ENCODE results near the gene PARP14.
"Not testable (repeated sequence)": the region's sequence is repeated elsewhere in the genome, so short reads cannot be mapped to it uniquely, and the experiment has no call there.

Gene PARP14

GRCh38 chr3:122700193-122700592, 19.6 kb downstream of the PARP14 start:
- TF ChIP-seq CTCF (IDR thresholded peaks at IDR 0.05; ENCODE audit: low read depth, low read length) = no peak
- no peak overlapping the region for H3K4me3 ChIP-seq (replicated peaks in 1 of 2; ENCODE audit: low read depth in 2 of 2, low read length in 2 of 2)

GRCh38 chr3:122705379-122705778, 24.7 kb downstream of the PARP14 start:
- no peak overlapping the region for H3K4me3 ChIP-seq (replicated peaks in 1 of 2; ENCODE audit: low read depth in 2 of 2, low read length in 2 of 2)
- DNase-seq (ENCODE audit: low read depth in 2 of 2) = no peak
- TF ChIP-seq CTCF (IDR thresholded peaks at IDR 0.05; ENCODE audit: low read depth, low read length) = no peak

More at GRCh38 chr3:122700193-122700592, 19.6 kb downstream of the PARP14 start:
- DNase-seq (ENCODE audit: low read depth in 2 of 2) = no peak

DNA sequence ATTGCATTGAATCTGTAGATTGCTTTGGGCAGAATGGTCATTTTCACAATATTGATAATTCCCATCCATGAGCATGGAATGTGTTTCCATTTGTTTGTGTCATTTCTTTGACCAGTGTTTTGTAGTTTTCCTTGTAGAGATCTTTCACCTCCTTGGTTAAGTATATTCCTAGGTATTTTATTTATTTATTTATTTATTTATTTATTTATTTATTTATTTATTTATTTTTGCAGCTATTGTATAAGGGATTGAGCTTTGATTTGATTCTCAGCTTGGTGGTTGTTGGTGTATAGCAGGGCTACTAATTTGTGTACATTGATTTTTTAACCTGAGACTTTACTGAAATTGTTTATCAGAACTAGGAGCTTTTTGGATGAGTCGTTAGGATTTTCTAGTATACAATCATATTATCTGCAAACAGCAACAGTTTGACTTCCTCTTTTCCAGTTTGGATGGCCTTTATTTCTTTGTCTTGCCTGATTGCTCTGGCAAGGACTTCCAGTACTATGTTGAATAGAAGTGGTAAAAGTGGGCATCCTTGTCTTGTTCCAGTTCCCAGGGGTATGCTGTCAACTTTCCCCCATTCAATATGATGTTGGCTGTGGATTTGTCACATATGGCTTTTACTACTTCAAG, 30.1 kb downstream of the PARP14 start:
- H3K4me3 ChIP-seq (replicated peaks in 1 of 2; ENCODE audit: low read depth in 2 of 2, low read length in 2 of 2); DNase-seq (ENCODE audit: low read depth in 2 of 2): not testable (repeated sequence)

DNA sequence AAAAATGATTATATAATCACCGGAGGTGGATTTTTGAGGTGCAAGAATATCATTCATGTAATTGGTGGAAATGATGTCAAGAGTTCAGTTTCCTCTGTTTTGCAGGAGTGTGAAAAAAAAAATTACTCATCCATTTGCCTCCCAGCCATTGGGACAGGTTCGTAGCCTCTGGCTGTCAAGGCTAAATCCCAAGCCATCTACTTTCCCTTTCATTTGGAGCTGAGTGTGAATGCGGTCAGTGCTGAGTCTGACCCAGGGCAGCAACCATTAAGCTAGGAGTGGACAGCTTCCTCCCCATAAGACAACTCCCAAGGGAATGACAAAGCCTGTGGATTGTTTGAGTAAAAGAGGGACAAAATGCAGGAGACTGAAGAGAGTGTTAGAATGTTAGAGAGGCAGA, 33.6 kb downstream of the PARP14 start:
- no peak for TF ChIP-seq CTCF (IDR thresholded peaks at IDR 0.05; ENCODE audit: low read depth, low read length)
- no peak for DNase-seq (ENCODE audit: low read depth in 2 of 2)
- H3K4me3 ChIP-seq (replicated peaks in 1 of 2; ENCODE audit: low read depth in 2 of 2, low read length in 2 of 2) = no peak overlapping the region

GRCh38 chr3:122716667-122717066, 36.0 kb downstream of the PARP14 start:
- DNase-seq (ENCODE audit: low read depth in 2 of 2) = no peak
- no peak overlapping the region for H3K4me3 ChIP-seq (replicated peaks in 1 of 2; ENCODE audit: low read depth in 2 of 2, low read length in 2 of 2)
- no peak for TF ChIP-seq CTCF (IDR thresholded peaks at IDR 0.05; ENCODE audit: low read depth, low read length)

GRCh38 chr3:122719273-122719921, 38.8 kb downstream of the PARP14 start:
- H3K4me3 ChIP-seq (replicated peaks in 1 of 2; ENCODE audit: low read depth in 2 of 2, low read length in 2 of 2) = no peak overlapping the region
- TF ChIP-seq CTCF (IDR thresholded peaks at IDR 0.05; ENCODE audit: low read depth, low read length) = no peak
- no peak for DNase-seq (ENCODE audit: low read depth in 2 of 2)

GRCh38 chr3:122725106-122725505, 44.5 kb downstream of the PARP14 start:
- TF ChIP-seq CTCF (IDR thresholded peaks at IDR 0.05; ENCODE audit: low read depth, low read length) = no peak
- no peak overlapping the region for H3K4me3 ChIP-seq (replicated peaks in 1 of 2; ENCODE audit: low read depth in 2 of 2, low read length in 2 of 2)
- DNase-seq (ENCODE audit: low read depth in 2 of 2) = no peak

Measured in cardiac fibroblast (primary cell).